SK-N-SH (cell line): Measurements from ENCODE around the gene STK32C. TPM values are rescaled to one million over a fixed set of nuclear protein-coding genes. Genes with fewer than 3 reads are reported as not detected.
A peak's percentile ranks its signal among the peaks of the same experiment; 100 is the strongest.

Source experiments
- CTCF ChIA-PET: fragments of 300-600, 350-600 bp; formaldehyde crosslinking; extraction: SDS; loops from one replicate; lab custom pipeline; 2021; lab: Yijun Ruan, JAX
- POLR2A ChIA-PET: fragments of 350-600 bp; sonication (Branson Sonifier 250); formaldehyde crosslinking; extraction: SDS; loops from one replicate; lab custom pipeline; 2020; ENCODE audit warnings: antibody characterized with exemption, inconsistent platforms; lab: Yijun Ruan, JAX
- DNase-seq: peaks from one replicate; pipeline ENCODE4 v3.0.0; 2012
- H2AFZ ChIP-seq: fragments of 200-600 bp; sonication (generic); 2 replicates; pipeline ENCODE4 v1.8.1; 2016; ENCODE audit warnings: antibody characterized with exemption, mild to moderate bottlenecking, low read depth
- H3F3A ChIP-seq: fragments of 200-600 bp; sonication (generic); replicated peaks from 2 replicates; pipeline ENCODE3; 2016; ENCODE audit warnings: antibody characterized with exemption, mild to moderate bottlenecking; ENCODE audit not compliant: insufficient read depth
- H3K27ac ChIP-seq, 2 experiments: fragments of 200-500 bp in 1 of 2; fragments of 200-600 bp in 1 of 2; sonication (Bioruptor generic) in 1 of 2; sonication (generic), shearing (Covaris generic) in 1 of 2; 2 replicates each; pipeline versions ENCODE4 v1.5.1 to v1.6.1; 2014 to 2016; ENCODE audit warnings: low read depth in 2 of 2, inconsistent platforms in 1 of 2, low read length in 1 of 2, mild to moderate bottlenecking in 1 of 2, mixed read lengths in 1 of 2
- H3K27me3 ChIP-seq: fragments of 200-600 bp; sonication (generic), shearing (Covaris generic); 2 replicates; pipeline ENCODE4 v1.6.1; 2016; ENCODE audit warnings: mixed run types; ENCODE audit not compliant: insufficient read depth
- H3K36me3 ChIP-seq, 2 experiments: fragments of 200-500 bp in 1 of 2; fragments of 200-600 bp in 1 of 2; sonication (Bioruptor generic) in 1 of 2; sonication (generic) in 1 of 2; replicated peaks in 1 of 2; 2 replicates each; pipeline versions ENCODE3 to v1.5.1; 2014 to 2016; ENCODE audit warnings: low read length in 1 of 2, mild to moderate bottlenecking in 1 of 2; ENCODE audit not compliant: insufficient read depth in 2 of 2, control insufficient read depth in 1 of 2
- H3K4me1 ChIP-seq, 2 experiments: fragments of 200-500 bp in 1 of 2; fragments of 200-600 bp in 1 of 2; sonication (Bioruptor generic) in 1 of 2; sonication (generic), shearing (Covaris generic) in 1 of 2; 2 replicates each; pipeline versions ENCODE4 v1.5.1 to v1.6.1; 2014 to 2016; ENCODE audit warnings: low read depth in 1 of 2, low read length in 1 of 2, mixed run types in 1 of 2; ENCODE audit not compliant: insufficient read depth in 2 of 2, control insufficient read depth in 1 of 2
- H3K4me2 ChIP-seq: fragments of 200-600 bp; sonication (generic), shearing (Covaris generic); 2 replicates; pipeline ENCODE4 v1.6.1; 2017; ENCODE audit warnings: mixed run types
- H3K4me3 ChIP-seq, 2 experiments: fragments of 200-500 bp in 1 of 2; fragments of 200-600 bp in 1 of 2; sonication (Bioruptor generic) in 1 of 2; sonication (generic), shearing (Covaris generic) in 1 of 2; 2 replicates each; pipeline versions ENCODE4 v1.5.1 to v1.8.1; 2014 to 2016; ENCODE audit warnings: low read depth in 2 of 2, inconsistent platforms in 1 of 2, low read length in 1 of 2, mild to moderate bottlenecking in 1 of 2, mixed read lengths in 1 of 2, moderate library complexity in 1 of 2
- H3K79me2 ChIP-seq: fragments of 200-600 bp; sonication (generic); 2 replicates; pipeline ENCODE4 v1.8.1; 2017; ENCODE audit warnings: mild to moderate bottlenecking; ENCODE audit not compliant: insufficient read depth
- H3K9ac ChIP-seq: fragments of 200-600 bp; sonication (generic); 2 replicates; pipeline ENCODE4 v1.6.1; 2017; ENCODE audit warnings: mixed run types
- H3K9me2 ChIP-seq: fragments of 200-600 bp; sonication (generic); 2 replicates; pipeline ENCODE4 v1.6.1; 2017; ENCODE audit warnings: mixed run types
- H3K9me3 ChIP-seq: fragments of 200-600 bp; sonication (generic); 2 replicates; pipeline ENCODE4 v1.6.1; 2017; ENCODE audit warnings: mixed run types, mild to moderate bottlenecking, moderate library complexity
- H4K20me1 ChIP-seq: fragments of 200-600 bp; sonication (generic); 2 replicates; pipeline ENCODE4 v1.6.1; 2017; ENCODE audit warnings: mild to moderate bottlenecking, mixed run types; ENCODE audit not compliant: insufficient read depth
- CTCF ChIP-seq: fragments of 200-600 bp; sonication (generic); IDR thresholded peaks from 2 replicates; pipeline ENCODE4 v1.6.1; 2017; ENCODE audit warnings: antibody characterized with exemption, mild to moderate bottlenecking, moderate library complexity
- EP300 ChIP-seq, 2 experiments: IDR thresholded peaks; 2 replicates each; pipeline versions ENCODE4 v1.4.0 to v1.6.1; 2012; ENCODE audit warnings: borderline replicate concordance in 1 of 2, low read depth in 1 of 2, low read length in 1 of 2
- GABPA ChIP-seq: IDR thresholded peaks from 2 replicates; pipeline ENCODE4 v1.4.0; 2012; ENCODE audit warnings: low read depth, mild to moderate bottlenecking
- JUND ChIP-seq: IDR thresholded peaks from 2 replicates; pipeline ENCODE4 v1.4.0; 2012
- MEF2A ChIP-seq: IDR thresholded peaks from 2 replicates; pipeline ENCODE4 v1.4.0; 2012; ENCODE audit warnings: low read depth, borderline replicate concordance
- MXI1 ChIP-seq: IDR thresholded peaks from 2 replicates; pipeline ENCODE4 v1.6.1; 2012; ENCODE audit warnings: mild to moderate bottlenecking, low read depth, low read length, improper control_type of control experiment
- RAD21 ChIP-seq: IDR thresholded peaks from 2 replicates; pipeline ENCODE4 v1.6.1; 2012; ENCODE audit warnings: mild to moderate bottlenecking, low read length
- SIN3A ChIP-seq: IDR thresholded peaks from 2 replicates; pipeline ENCODE4 v1.6.1; 2012; ENCODE audit warnings: low read depth, mild to moderate bottlenecking, low read length, moderate library complexity, borderline replicate concordance
- USF1 ChIP-seq: IDR thresholded peaks from 2 replicates; pipeline ENCODE4 v1.4.0; 2012; ENCODE audit warnings: low read depth, borderline replicate concordance
- YY1 ChIP-seq: IDR thresholded peaks from 2 replicates; pipeline ENCODE4 v1.4.0; 2012; ENCODE audit warnings: low read depth, mild to moderate bottlenecking
- ZBTB33 ChIP-seq: IDR thresholded peaks from 2 replicates; pipeline ENCODE4 v1.4.0; 2012; ENCODE audit warnings: low read depth, borderline replicate concordance
- WGBS: methylation state at CpG from one replicate; pipeline ENCODE4 v1.1.6; 2017; ENCODE audit warnings: low lambda C conversion rate; 5-methylcytosine and 5-hydroxymethylcytosine counted together
- polyA plus RNA-seq, 3 experiments: library from polyadenylated mRNA; depleted of rRNA; stranded (reverse); fragments of >200 nt; gene quantifications; 2 replicates each; pipeline ENCODE4 v1.2.3, GENCODE V29; 2012
- TF ChIP-seq, protein P1 (sequence below): IDR thresholded peaks from 2 replicates; pipeline ENCODE4 v1.6.1; 2012; ENCODE audit warnings: mild to moderate bottlenecking, low read depth, low read length, moderate library complexity

STK32C gene
- polyA plus RNA-seq, 1 of the 3 experiments (the other 2 are of a cell fraction), result 27.8 TPM

DNA sequence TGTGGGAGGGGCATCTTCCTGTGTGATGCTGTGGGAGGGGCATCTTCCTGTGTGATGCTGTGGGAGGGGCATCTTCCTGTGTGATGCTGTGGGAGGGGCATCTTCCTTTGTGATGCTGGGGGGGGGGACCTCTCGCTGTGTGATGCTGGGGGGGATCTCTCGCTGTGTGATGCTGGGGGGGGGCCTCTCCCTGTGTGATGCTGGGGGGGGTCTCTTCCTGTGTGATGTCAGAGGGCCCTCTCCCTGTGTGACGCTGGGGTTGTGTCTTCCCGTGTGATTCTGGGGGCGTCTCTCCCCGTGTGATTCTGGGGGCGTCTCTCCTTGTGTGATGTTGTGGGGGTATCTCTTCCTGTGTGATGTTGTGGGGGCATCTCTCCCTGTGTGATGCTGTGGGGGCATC lies 148.9 kb downstream of the STK32C start (continued):
- TF ChIP-seq, protein P1, sequence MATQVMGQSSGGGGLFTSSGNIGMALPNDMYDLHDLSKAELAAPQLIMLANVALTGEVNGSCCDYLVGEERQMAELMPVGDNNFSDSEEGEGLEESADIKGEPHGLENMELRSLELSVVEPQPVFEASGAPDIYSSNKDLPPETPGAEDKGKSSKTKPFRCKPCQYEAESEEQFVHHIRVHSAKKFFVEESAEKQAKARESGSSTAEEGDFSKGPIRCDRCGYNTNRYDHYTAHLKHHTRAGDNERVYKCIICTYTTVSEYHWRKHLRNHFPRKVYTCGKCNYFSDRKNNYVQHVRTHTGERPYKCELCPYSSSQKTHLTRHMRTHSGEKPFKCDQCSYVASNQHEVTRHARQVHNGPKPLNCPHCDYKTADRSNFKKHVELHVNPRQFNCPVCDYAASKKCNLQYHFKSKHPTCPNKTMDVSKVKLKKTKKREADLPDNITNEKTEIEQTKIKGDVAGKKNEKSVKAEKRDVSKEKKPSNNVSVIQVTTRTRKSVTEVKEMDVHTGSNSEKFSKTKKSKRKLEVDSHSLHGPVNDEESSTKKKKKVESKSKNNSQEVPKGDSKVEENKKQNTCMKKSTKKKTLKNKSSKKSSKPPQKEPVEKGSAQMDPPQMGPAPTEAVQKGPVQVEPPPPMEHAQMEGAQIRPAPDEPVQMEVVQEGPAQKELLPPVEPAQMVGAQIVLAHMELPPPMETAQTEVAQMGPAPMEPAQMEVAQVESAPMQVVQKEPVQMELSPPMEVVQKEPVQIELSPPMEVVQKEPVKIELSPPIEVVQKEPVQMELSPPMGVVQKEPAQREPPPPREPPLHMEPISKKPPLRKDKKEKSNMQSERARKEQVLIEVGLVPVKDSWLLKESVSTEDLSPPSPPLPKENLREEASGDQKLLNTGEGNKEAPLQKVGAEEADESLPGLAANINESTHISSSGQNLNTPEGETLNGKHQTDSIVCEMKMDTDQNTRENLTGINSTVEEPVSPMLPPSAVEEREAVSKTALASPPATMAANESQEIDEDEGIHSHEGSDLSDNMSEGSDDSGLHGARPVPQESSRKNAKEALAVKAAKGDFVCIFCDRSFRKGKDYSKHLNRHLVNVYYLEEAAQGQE, result no peak

DNA sequence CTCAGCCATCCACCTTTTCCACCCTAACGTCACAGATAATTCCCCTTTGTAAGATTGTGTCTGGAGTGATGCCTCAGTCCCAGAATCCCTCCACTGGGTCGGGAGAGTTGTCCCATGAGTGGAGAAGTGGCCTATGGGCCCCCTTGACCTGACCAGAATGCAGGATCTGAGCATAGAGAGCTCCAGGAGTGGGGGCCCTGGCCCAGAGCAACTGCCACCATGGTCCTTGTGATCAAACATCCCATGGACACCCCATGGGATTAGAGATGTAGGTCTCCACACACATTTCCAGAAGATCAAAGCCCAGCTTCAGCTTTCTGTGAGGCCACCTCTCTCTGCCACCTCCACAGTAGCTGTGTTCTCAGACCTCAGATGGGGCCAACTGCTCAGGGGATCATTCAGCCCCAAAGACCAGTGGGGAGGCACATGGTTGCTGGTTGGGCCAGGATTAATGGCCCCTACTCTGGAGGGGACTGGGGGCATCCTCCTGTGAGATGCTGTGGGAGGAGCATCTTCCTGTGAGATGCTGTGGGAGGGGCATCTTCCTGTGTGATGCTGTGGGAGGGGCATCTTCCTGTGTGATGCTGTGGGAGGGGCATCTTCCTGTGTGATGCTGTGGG lies 149.5 kb downstream of the STK32C start:
- CTCF ChIA-PET, result interaction anchor here (0.7 to 1.0 kb wide), 3 partner anchors 15 to 135 kb away, joined by 3 to 4 read pairs (median 3); no protein-coding TSS in a partner anchor
- WGBS, result 50% methylated on average over 1 of the region's 2 CpGs
- Histone ChIP-seq H3K27ac (peak overlapping the region in 1 of 2 experiments; percentile 47; a peak in 2 of 4 replicates), H4K20me1 (no peaks in the 10 kb centered on the region), H3F3A (no peaks in the 10 kb centered on the region), H2AFZ (no peak overlapping the region), H3K9me2 (no peaks in the 10 kb centered on the region), H3K9me3 (no peaks in the 10 kb centered on the region), H3K4me1 (peaks cover 0 to 13% of the 10 kb centered on the region in 2 experiments; a peak in 1 of 4 replicates), H3K27me3 (no peaks in the 10 kb centered on the region), H3K4me2 (no peak overlapping the region), H3K36me3 (no peaks in the 10 kb centered on the region), H3K4me3 (no peak overlapping the region), H3K9ac (no peak overlapping the region), H3K79me2 (no peaks in the 10 kb centered on the region)
- POLR2A ChIA-PET, result no interaction called here
- peak; percentile 88 for DNase-seq
- TF ChIP-seq MEF2A (no peak), CTCF (no peak), RAD21 (no peak), USF1 (no peak), JUND (no peak), MXI1 (no peak), GABPA (no peak), ZBTB33 (no peak), YY1 (no peak), EP300 (IDR thresholded peaks at IDR 0.05; ENCODE audit: borderline replicate concordance in 1 of 2, low read depth in 1 of 2, low read length in 1 of 2) (no peak), SIN3A (no peak)
- TF ChIP-seq, protein P1, result no peak
